ENCODE data around the gene DENND6B.

Gene DENND6B

GRCh38 chr22:50304528-50305392 lies 22.1 kb downstream of the DENND6B start:
- DNase-seq (ENCODE audit: low read depth in 1 of 2, low spot score in 1 of 2), result no peak

- DNase-seq (ENCODE audit: low read depth in 1 of 2, low spot score in 1 of 2), result no peak
These were observed 22.8 kb downstream of the DENND6B start for GRCh38 chr22:50303848-50304527.

- no peak for DNase-seq (ENCODE audit: low read depth in 1 of 2, low spot score in 1 of 2)
These were observed 23.3 kb downstream of the DENND6B start for GRCh38 chr22:50303515-50303847.

- DNase-seq (ENCODE audit: low read depth in 1 of 2, low spot score in 1 of 2), result no peak
These were observed 24.2 kb downstream of the DENND6B start for GRCh38 chr22:50302564-50302963.

- DNase-seq (ENCODE audit: low read depth in 1 of 2, low spot score in 1 of 2), result no peak
These were observed 24.7 kb downstream of the DENND6B start for GRCh38 chr22:50302041-50302541.

- no peak for DNase-seq (ENCODE audit: low read depth in 1 of 2, low spot score in 1 of 2)
These were observed 25.2 kb downstream of the DENND6B start for GRCh38 chr22:50301581-50301991.

- no peak for DNase-seq (ENCODE audit: low read depth in 1 of 2, low spot score in 1 of 2)
These were observed 26.1 kb downstream of the DENND6B start for GRCh38 chr22:50300620-50301257.

GRCh38 chr22:50299785-50300619 lies 26.8 kb downstream of the DENND6B start:
- DNase-seq (ENCODE audit: low read depth in 1 of 2, low spot score in 1 of 2), result no peak

- DNase-seq (ENCODE audit: low read depth in 1 of 2, low spot score in 1 of 2), result no peak
These were observed 27.7 kb downstream of the DENND6B start for GRCh38 chr22:50298937-50299784.

- no peak for DNase-seq (ENCODE audit: low read depth in 1 of 2, low spot score in 1 of 2)
These were observed 28.6 kb downstream of the DENND6B start for GRCh38 chr22:50298266-50298637.

- no peak for DNase-seq (ENCODE audit: low read depth in 1 of 2, low spot score in 1 of 2)
These were observed 29.1 kb downstream of the DENND6B start for GRCh38 chr22:50297510-50298265.

- DNase-seq (ENCODE audit: low read depth in 1 of 2, low spot score in 1 of 2), result no peak
These were observed 29.9 kb downstream of the DENND6B start for GRCh38 chr22:50296658-50297490.

GRCh38 chr22:50294319-50294656 lies 32.5 kb downstream of the DENND6B start:
- DNase-seq (ENCODE audit: low read depth in 1 of 2, low spot score in 1 of 2), result no peak

GRCh38 chr22:50293441-50294318 lies 33.1 kb downstream of the DENND6B start:
- no peak for DNase-seq (ENCODE audit: low read depth in 1 of 2, low spot score in 1 of 2)

GRCh38 chr22:50292643-50293440 lies 34.0 kb downstream of the DENND6B start:
- no peak for DNase-seq (ENCODE audit: low read depth in 1 of 2, low spot score in 1 of 2)

- DNase-seq (ENCODE audit: low read depth in 1 of 2, low spot score in 1 of 2), result no peak
These were observed 36.7 kb downstream of the DENND6B start for GRCh38 chr22:50289942-50290630.
